Common myeloid progenitor, CD34-positive (primary cell): ENCODE data around the gene ARHGEF4.

ENCODE experiments used
- CTCF ChIA-PET: fragments of 350-600 bp; sonication (Branson Sonifier 250); formaldehyde crosslinking; loops from one replicate; lab custom pipeline; 2021; ENCODE audit warnings: antibody characterized with exemption; lab: Charles Lee
- POLR2A ChIA-PET: fragments of 350-600 bp; sonication (Branson Sonifier 250); formaldehyde crosslinking; loops from one replicate; lab custom pipeline; 2021; ENCODE audit warnings: antibody characterized with exemption; lab: Charles Lee
- DNase-seq, 3 donors: peaks; one replicate each; pipeline versions ENCODE4 v3.0.0 to v3.0.0-alpha.2; 2013
- H3K27ac ChIP-seq, 2 experiments: 1 replicate in 1 of 2; 2 replicates in 1 of 2; pipeline ENCODE4 v1.7.0; 2013; ENCODE audit warnings: inconsistent platforms in 2 of 2, low read length in 2 of 2, mild to moderate bottlenecking in 2 of 2, low read depth in 1 of 2, moderate library complexity in 1 of 2; ENCODE audit not compliant: severe bottlenecking in 2 of 2, insufficient read depth in 1 of 2, poor library complexity in 1 of 2
- H3K27me3 ChIP-seq, 5 experiments: replicated peaks in 2 of 5; 1 replicate in 3 of 5; 2 replicates in 2 of 5; pipeline versions ENCODE4 v1.6.1 to v1.7.0; 2013; ENCODE audit warnings: low read length in 4 of 5, mild to moderate bottlenecking in 2 of 5, moderate library complexity in 2 of 5, inconsistent platforms in 1 of 5; ENCODE audit not compliant: insufficient read depth in 5 of 5, control insufficient read depth in 4 of 5
- H3K36me3 ChIP-seq, 4 experiments: 1 replicate in 2 of 4; 2 replicates in 2 of 4; pipeline versions ENCODE4 v1.6.1 to v1.7.0; 2013; ENCODE audit warnings: low read length in 3 of 4, control low read depth in 1 of 4, mild to moderate bottlenecking in 1 of 4; ENCODE audit not compliant: control insufficient read depth in 4 of 4, insufficient read depth in 4 of 4
- H3K4me1 ChIP-seq, 4 experiments: 1 replicate in 3 of 4; 2 replicates in 1 of 4; pipeline versions ENCODE4 v1.6.1 to v1.7.1; 2013; ENCODE audit warnings: low read length in 3 of 4, mild to moderate bottlenecking in 3 of 4, control low read depth in 1 of 4, inconsistent platforms in 1 of 4, moderate library complexity in 1 of 4; ENCODE audit not compliant: control insufficient read depth in 4 of 4, insufficient read depth in 4 of 4; ENCODE audit errors: control extremely low read depth in 1 of 4
- H3K4me3 ChIP-seq, 7 experiments: 1 replicate in 4 of 7; 2 replicates in 3 of 7; pipeline versions ENCODE4 v1.5.1 to v1.7.0; 2013; ENCODE audit warnings: mild to moderate bottlenecking in 7 of 7, low read length in 6 of 7, moderate library complexity in 6 of 7, inconsistent platforms in 2 of 7, low read depth in 2 of 7, control low read depth in 1 of 7; ENCODE audit not compliant: insufficient read depth in 4 of 7, control insufficient read depth in 1 of 7; ENCODE audit errors: extremely low read depth in 1 of 7
- H3K9me3 ChIP-seq, 5 experiments: 1 replicate in 4 of 5; 2 replicates in 1 of 5; pipeline versions ENCODE4 v1.6.1 to v1.7.1; 2013; ENCODE audit warnings: low read length in 4 of 5, mild to moderate bottlenecking in 2 of 5, inconsistent platforms in 1 of 5, low read depth in 1 of 5, moderate library complexity in 1 of 5; ENCODE audit not compliant: control insufficient read depth in 4 of 5, insufficient read depth in 2 of 5; ENCODE audit errors: control extremely low read depth in 1 of 5
- WGBS: methylation state at CpG from one replicate; pipeline ENCODE4 v1.1.5; 2013; ENCODE audit not compliant: insufficient coverage; 5-methylcytosine and 5-hydroxymethylcytosine counted together

The ARHGEF4 gene

GRCh38 chr2:130875935-130876334 lies 39.2 kb downstream of the ARHGEF4 start:
- Histone ChIP-seq H3K27me3 (peaks cover 0 to 22% (median 4%) of the 10 kb centered on the region in 5 experiments), H3K4me1 (no peaks in the 10 kb centered on the region), H3K4me3 (no peak overlapping the region), H3K9me3 (peaks cover 0 to 8% (median 5%) of the 10 kb centered on the region in 5 experiments), H3K27ac (no peak overlapping the region), H3K36me3 (no peaks in the 10 kb centered on the region)
- WGBS = 97% methylated on average over 8 of the region's 9 CpGs
- no peak for DNase-seq
- ChIA-PET POLR2A (no interaction called here), CTCF (interaction anchor here (2.0 to 9.8 kb wide), 3 partner anchors 7 to 78 kb away, joined by 4 to 112 read pairs (median 22); no protein-coding TSS in a partner anchor)

- Histone ChIP-seq H3K4me1 (no peaks in the 10 kb centered on the region), H3K4me3 (no peak overlapping the region), H3K9me3 (peaks cover 0 to 8% (median 5%) of the 10 kb centered on the region in 5 experiments), H3K27me3 (peaks cover 0 to 19% (median 2%) of the 10 kb centered on the region in 5 experiments), H3K27ac (no peak overlapping the region), H3K36me3 (no peaks in the 10 kb centered on the region)
- POLR2A ChIA-PET = no interaction called here
- WGBS = 86% methylated on average over 3 of the region's 5 CpGs
- DNase-seq = no peak
- CTCF ChIA-PET = interaction anchor here (9.8 kb wide), 1 partner anchor 79 kb away, joined by 112 read pairs; no protein-coding TSS in a partner anchor
Measured at GRCh38 chr2:130877258-130877657, 40.5 kb downstream of the ARHGEF4 start.

- Histone ChIP-seq H3K4me3 (no peak overlapping the region), H3K9me3 (peaks cover 0 to 8% (median 5%) of the 10 kb centered on the region in 5 experiments), H3K27me3 (peaks cover 0 to 12% (median 2%) of the 10 kb centered on the region in 5 experiments), H3K4me1 (no peaks in the 10 kb centered on the region), H3K36me3 (no peaks in the 10 kb centered on the region), H3K27ac (no peak overlapping the region)
- POLR2A ChIA-PET = no interaction called here
- CTCF ChIA-PET = no interaction called here
- WGBS = 87% methylated on average over 3 of the region's 3 CpGs
- DNase-seq = no peak
Measured at GRCh38 chr2:130878316-130878715, 41.6 kb downstream of the ARHGEF4 start.

- no peak for DNase-seq
- WGBS = 96% methylated on average over 2 of the region's 2 CpGs
- Histone ChIP-seq H3K4me3 (no peak overlapping the region), H3K36me3 (no peaks in the 10 kb centered on the region), H3K9me3 (peaks cover 0 to 8% (median 5%) of the 10 kb centered on the region in 5 experiments), H3K27me3 (peaks cover 0 to 12% (median 2%) of the 10 kb centered on the region in 5 experiments), H3K4me1 (no peaks in the 10 kb centered on the region), H3K27ac (no peak overlapping the region)
- POLR2A ChIA-PET = no interaction called here
- CTCF ChIA-PET = no interaction called here
Measured at GRCh38 chr2:130878933-130879332, 42.2 kb downstream of the ARHGEF4 start.

- H3K9me3 ChIP-seq = peaks cover 0 to 8% (median 5%) of the 10 kb centered on the region in 5 experiments
- no peaks in the 10 kb centered on the region for H3K4me1 ChIP-seq
- peaks cover 0 to 8% (median 2%) of the 10 kb centered on the region in 5 experiments for H3K27me3 ChIP-seq
- ChIA-PET CTCF (interaction anchor here (1.2 to 6.6 kb wide), 2 partner anchors 7 to 11 kb away, joined by 4 to 26 read pairs; no protein-coding TSS in a partner anchor), POLR2A (no interaction called here)
- H3K4me3 ChIP-seq = no peak overlapping the region
- WGBS = 83% methylated on average over 1 of the region's 6 CpGs
- no peak overlapping the region for H3K27ac ChIP-seq
- H3K36me3 ChIP-seq = no peaks in the 10 kb centered on the region
- DNase-seq = no peak
Measured at GRCh38 chr2:130882111-130882690, 45.5 kb downstream of the ARHGEF4 start.

- Histone ChIP-seq H3K36me3 (no peaks in the 10 kb centered on the region), H3K4me1 (no peaks in the 10 kb centered on the region), H3K4me3 (no peak overlapping the region), H3K27me3 (peaks cover 0 to 10% (median 2%) of the 10 kb centered on the region in 5 experiments), H3K9me3 (peaks cover 0 to 8% (median 5%) of the 10 kb centered on the region in 5 experiments), H3K27ac (no peak overlapping the region)
- WGBS = 96% methylated on average over 6 of the region's 6 CpGs
- POLR2A ChIA-PET = no interaction called here
- CTCF ChIA-PET = interaction anchor here (1.2 to 6.6 kb wide), 2 partner anchors 8 to 12 kb away, joined by 4 to 26 read pairs; no protein-coding TSS in a partner anchor
- DNase-seq = no peak
Measured at GRCh38 chr2:130882991-130883390, 46.3 kb downstream of the ARHGEF4 start.

- Histone ChIP-seq H3K36me3 (no peaks in the 10 kb centered on the region), H3K4me3 (no peak overlapping the region), H3K4me1 (no peaks in the 10 kb centered on the region), H3K27ac (no peak overlapping the region), H3K9me3 (peaks cover 0 to 5% (median 2%) of the 10 kb centered on the region in 5 experiments), H3K27me3 (peaks cover 0 to 7% (median 2%) of the 10 kb centered on the region in 5 experiments)
- CTCF ChIA-PET = interaction anchor here (1.2 to 6.6 kb wide), 2 partner anchors 9 to 13 kb away, joined by 4 to 26 read pairs; no protein-coding TSS in a partner anchor
- POLR2A ChIA-PET = no interaction called here
- no peak for DNase-seq
- 83% methylated on average over 4 of the region's 4 CpGs for WGBS
Measured at GRCh38 chr2:130883496-130883895, 46.8 kb downstream of the ARHGEF4 start.
